DLD1 (cell line): ENCODE results near the gene ZMYND15.

Source experiments
- in situ Hi-C: cut with HindIII; loops from 2 replicates; pipeline ENCODE4 v1.10.0; 2017; ENCODE audit warnings: low sequenced_read_pairs

ZMYND15 gene

GRCh38 chr17:4742629-4743028, 3.0 kb downstream of the ZMYND15 start:
- in situ Hi-C loops, result no loop called here

DNA sequence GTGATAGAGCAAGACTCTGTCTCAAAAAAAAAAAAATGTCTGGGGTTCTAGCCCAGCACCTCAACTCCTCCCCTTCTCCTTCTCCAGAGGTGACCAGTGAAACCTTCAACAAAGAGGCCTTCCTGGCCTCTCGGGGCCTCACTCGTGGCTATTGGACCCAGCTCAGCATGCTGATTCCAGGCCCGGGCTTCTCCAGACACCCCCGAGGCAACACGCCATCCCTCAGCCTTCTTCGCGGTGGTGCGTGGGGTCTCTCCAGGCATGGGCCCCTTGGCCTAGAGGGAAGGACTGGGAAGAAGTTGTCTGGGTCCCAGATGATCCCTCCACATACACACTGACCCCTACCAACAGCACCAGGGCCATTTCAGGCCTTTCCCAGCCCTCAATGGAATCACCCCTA, 3.6 kb downstream of the ZMYND15 start:
- in situ Hi-C loops, result no loop called here

GRCh38 chr17:4743898-4744297, 4.3 kb downstream of the ZMYND15 start:
- in situ Hi-C loops, result no loop called here

- in situ Hi-C loops, result no loop called here
Observed at GRCh38 chr17:4744999-4745969, 5.7 kb downstream of the ZMYND15 start.

DNA sequence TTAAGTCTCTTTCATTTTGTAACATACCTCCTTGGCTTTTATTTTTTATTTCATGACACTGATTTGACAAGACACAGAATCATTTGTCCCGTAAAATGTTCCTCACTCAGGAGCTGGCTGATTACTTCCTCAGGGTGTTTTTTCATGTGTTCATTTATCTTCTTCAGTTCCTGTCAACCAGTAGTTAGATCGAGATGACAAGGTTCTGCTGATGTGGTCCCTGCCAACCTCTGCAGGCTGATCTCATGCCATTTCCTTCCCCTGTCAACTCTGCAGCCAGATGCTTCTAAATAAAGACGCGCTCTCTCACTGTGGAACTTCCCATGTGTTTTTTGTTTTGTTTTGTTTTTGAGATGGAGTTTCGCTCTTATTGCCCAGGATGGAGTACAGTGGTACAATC, 8.2 kb downstream of the ZMYND15 start:
- in situ Hi-C loops, result no loop called here

DNA sequence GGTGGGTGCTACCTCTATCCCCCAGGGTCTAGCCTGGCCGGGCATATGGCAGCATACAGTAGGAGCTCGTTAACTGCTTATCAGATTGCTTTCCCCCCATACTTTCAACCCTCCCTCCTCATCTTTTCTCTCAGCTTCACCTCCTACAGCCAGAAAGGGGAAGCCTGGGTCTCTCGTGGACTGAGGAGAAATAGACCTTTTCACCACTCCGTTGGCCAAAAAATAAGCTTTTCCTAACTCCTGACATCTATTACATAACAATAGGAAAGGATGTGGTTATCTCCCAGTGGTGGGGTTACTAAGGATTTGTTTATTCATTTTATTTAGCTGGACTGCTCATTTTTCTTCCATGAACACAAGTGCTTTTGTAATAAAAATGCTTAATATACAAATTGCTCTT, 9.1 kb downstream of the ZMYND15 start:
- in situ Hi-C loops, result no loop called here

GRCh38 chr17:4750606-4751005, 11.0 kb downstream of the ZMYND15 start:
- in situ Hi-C loops, result no loop called here

DNA sequence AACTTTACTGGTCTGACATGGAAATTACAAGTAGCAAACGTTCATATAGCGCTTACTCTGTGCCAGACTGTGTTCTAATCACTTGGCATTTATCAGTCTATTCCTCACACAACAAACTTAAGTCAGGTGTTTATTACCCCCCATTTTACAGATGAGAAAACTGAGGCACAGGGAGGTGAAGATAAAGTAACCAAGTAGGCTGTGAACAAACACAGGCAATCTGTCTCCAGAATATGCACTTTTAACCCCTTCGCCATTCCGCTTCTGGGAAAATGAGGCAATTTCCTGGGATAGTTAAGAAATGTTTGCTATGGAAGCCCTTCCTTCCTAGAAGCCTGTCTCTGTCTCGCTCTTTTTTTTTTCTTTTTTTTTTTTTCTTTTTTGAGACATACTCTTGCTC, 12.3 kb downstream of the ZMYND15 start:
- in situ Hi-C loops, result no loop called here

DNA sequence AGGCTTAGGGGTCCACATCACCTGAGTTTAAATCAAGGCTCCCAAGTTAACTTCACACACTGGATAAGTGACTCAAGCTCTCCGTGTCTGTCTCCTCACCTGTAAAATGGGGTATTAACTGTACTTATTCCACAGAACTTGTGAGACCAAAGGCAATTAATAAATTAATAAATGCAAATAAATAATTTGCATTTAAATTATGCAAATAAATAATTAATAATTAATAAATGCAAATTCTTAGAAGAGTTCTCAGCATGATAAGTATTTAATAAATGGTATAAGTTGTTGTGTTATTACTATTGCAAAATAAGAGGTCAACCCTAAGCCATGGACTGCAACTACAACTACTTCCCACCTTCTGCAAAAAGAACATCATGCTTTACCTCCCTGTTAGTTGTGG, 13.8 kb downstream of the ZMYND15 start:
- in situ Hi-C loops, result no loop called here

DNA sequence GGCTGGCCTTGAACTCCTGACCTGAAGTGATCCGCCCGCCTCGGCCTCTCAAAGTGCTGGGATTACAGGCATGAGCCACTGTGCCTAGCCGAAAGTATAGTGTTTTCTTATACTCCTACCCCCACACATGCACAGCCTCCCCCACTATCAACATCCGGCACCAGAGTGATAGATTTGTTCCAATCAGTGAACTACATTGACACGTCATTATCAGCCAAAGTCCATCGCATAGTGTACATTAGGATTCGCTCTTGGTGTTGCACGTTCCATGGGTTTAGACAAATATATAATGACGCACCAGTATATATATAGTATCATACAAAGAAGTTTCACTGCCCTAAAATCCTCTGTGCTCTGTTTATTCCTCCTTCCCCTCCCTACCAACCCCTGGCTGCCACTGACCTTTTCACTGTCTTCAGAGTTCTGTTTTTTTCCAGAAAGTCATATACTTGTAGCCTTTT, 20.2 kb downstream of the ZMYND15 start:
- in situ Hi-C loops, result no loop called here

- in situ Hi-C loops, result no loop called here
Observed at GRCh38 chr17:4764595-4764994, 25.0 kb downstream of the ZMYND15 start.

- in situ Hi-C loops, result no loop called here
Observed at GRCh38 chr17:4766201-4766600, 26.6 kb downstream of the ZMYND15 start.

GRCh38 chr17:4766723-4767122, 27.1 kb downstream of the ZMYND15 start:
- in situ Hi-C loops, result no loop called here

- in situ Hi-C loops, result no loop called here
Observed at GRCh38 chr17:4768298-4768697, 28.7 kb downstream of the ZMYND15 start.

DNA sequence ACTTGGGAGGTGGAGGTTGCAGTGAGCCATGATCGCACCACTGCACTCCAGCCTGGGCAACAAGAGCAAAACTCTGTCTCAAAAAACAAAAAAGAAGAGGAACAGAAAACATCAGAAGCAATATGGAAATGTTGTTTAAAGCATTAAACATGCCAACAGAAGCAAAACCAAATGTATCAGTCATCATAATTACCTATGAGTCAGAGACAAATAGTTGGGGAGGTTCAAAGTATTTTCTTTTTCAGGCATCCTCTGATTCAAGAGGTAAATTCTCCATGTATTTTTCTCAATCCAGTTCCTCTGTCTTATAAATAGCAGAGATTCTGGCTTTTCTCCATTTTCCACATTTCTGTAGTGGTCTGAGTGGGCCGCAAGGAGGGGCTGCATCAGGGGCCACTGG, 30.0 kb downstream of the ZMYND15 start:
- in situ Hi-C loops, result no loop called here

GRCh38 chr17:4771519-4772234, 32.0 kb downstream of the ZMYND15 start, which contains the start of gene TM4SF5:
Gene TM4SF5, plus strand, starts transcription at chr17:4771886. Its CDS starts 37 bp downstream, at chr17:4771923.
- in situ Hi-C loops, result no loop called here

DNA sequence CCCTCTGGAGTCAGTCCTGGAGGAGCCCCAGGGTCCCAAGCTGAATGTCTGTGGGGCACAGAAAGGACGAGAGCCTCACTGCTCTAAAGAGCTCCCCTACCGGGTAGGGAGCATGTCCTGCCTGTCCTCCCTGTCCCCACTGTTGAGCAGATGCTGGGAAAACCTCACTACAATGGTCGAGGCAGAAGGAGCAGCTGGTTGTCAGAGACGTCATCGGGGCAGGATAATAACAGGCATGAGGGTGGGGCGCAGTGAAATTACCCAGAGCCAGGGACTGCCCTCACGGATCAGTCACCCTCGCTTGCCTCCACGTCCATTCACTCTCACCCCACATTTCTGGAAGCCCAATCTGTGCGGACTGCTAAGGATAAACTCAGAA, 32.6 kb downstream of the ZMYND15 start:
- in situ Hi-C loops, result no loop called here

GRCh38 chr17:4777969-4778760, 38.5 kb downstream of the ZMYND15 start:
- in situ Hi-C loops, result no loop called here

- in situ Hi-C loops, result no loop called here
Observed at GRCh38 chr17:4780325-4780955, 40.8 kb downstream of the ZMYND15 start.

GRCh38 chr17:4782652-4783051, 43.0 kb downstream of the ZMYND15 start:
- in situ Hi-C loops, result no loop called here
